ENCODE results near the gene OTUB2.

OTUB2 gene

DNA sequence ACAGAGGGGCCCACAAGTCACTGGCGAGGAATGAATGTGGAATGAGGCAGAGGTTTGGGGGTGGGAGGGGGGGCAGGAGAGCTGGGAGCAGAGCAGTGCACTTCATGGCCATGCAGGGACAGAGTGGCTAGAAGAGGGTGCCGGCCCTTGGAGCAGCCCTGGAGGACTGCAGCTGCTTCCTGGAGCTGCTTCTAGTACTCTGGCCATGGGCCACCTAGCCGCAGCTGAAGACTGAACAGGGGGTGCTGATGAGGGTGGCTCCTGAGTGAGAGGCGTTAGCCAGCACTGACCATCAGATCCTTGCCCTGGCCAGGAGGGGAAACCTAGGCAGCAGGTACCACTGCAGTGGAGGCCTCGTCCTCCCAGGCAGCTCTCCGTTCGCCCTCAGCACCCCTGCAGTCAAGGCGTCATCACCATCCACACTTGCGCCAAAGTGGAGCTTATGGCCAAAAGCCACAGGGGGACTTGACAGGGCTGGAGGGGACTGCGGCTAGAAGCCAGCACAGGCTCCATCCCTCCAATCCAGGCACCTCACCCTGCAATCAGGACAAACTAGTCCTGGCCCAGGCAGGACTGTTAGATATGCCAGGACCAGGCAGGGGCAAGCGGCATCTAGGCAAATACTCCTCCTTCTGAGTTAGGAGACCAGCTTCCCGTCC is 16.4 kb downstream of the OTUB2 start:
- no peak for DNase-seq

- no peak for DNase-seq
Measured at GRCh38 chr14:94043111-94043755, 17.1 kb downstream of the OTUB2 start.

DNA sequence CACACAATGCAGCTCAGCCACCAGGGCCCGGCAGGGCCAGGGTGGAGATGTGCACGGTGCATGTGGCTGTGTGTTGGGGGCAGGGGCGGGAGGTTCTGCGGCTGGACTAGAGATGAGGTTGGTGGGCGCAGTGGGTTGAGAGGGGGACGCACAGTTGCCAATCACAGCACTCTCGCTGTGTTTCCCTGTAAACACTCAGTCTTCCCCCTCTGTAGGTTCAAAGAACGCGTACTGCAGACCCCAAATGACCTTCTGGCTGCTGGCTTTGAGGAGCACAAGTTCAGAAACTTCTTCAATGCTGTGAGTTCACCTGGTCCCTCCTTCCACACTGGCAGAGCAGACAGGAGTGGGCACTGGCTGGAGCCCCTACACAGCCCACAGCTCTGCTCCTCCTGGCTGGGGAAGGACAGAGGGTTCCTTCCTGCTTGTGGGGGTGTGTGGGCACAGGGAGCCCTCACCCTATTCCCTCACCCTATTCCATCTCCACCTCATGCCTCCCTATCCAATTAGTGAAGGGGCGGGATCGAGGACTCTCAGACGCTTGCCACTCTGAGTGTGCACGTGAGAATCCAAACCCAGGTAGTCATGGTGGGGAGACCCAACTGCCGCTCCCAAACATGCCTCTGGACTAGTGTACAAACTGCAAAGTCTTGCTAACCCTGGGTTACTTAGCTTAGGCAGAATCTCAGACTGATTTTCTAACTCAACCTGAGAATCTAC is 17.8 kb downstream of the OTUB2 start:
- no peak for DNase-seq

GRCh38 chr14:94044476-94045091 is 18.4 kb downstream of the OTUB2 start:
- DNase-seq, result no peak

DNA sequence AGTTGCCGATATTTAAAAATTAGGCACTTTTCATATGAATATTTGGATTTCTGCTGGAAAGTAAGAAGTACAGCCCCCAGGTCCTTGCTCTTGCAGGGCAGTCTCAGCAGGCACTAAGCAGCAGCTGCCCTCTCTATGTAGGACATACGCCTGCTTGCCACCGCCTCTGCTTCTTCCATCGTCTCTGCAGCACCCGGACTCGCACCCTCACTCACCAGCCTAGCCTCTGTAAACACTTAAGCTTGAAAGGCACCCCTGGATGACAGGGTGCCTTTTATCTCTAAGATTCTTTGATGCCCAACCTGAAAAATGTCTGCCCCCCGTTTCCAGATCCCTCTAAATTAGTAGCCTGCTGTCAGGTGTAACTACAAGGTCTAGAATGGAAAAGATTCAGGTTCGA is 19.0 kb downstream of the OTUB2 start:
- DNase-seq, result no peak

DNA sequence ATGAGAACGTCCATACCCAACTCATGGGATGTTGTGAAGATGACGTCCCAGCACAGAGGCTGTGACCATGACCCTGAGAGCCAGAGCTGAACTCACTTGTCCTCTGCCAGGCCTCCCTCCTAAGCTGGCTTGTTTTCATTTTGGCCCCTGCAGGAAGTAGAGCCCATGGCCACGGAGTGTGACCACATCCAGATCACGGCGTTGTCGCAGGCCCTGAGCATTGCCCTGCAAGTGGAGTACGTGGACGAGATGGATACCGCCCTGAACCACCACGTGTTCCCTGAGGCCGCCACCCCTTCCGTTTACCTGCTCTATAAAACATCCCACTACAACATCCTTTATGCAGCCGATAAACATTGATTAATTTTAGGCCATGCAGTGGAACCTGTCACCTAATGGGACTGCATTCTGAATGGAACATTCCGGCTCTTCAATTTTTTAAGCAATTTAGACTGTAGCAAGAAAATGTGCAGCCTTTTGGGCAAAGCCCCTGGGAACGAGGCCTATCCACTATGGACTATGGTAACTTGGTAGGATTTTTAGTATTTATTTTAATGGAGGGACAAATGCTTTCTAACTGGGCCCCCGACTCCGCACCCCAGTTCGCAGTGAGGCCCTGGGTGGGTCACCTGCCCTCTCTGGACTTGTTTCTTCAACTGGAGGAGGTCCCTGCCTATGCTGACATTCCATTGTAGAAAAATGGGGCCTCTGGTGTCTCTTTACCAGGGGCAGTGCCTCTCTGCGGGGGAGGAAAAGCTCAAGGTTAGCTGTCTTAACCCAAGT is 19.6 kb downstream of the OTUB2 start:
- DNase-seq, result no peak

- no peak for DNase-seq
Measured at GRCh38 chr14:94046696-94047250, 20.6 kb downstream of the OTUB2 start.

GRCh38 chr14:94047581-94047980 is 21.4 kb downstream of the OTUB2 start:
- DNase-seq, result no peak

GRCh38 chr14:94048691-94049624 is 22.8 kb downstream of the OTUB2 start:
- peak in 2 of 3 experiments; percentile 86 to 98 for DNase-seq

DNA sequence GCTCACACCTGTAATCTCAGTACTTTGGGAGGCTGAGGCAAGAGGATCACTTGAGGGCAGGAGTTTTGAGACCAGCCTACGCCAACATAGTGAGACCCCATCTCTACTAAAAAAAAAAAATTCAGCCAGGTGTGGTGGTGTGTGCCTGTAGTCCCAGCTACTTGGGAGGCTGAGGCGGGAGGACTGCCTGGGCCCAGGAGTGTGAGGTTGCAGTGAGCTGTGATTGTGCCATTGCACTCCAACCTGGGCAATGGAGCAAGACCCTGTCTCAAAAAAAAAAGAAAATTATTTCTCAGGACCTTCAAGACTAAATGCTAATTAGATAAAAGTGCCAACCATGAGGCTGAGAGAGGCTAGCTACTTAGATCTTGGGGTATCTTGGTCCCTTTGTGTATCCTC is 23.5 kb downstream of the OTUB2 start:
- DNase-seq, result no peak

DNA sequence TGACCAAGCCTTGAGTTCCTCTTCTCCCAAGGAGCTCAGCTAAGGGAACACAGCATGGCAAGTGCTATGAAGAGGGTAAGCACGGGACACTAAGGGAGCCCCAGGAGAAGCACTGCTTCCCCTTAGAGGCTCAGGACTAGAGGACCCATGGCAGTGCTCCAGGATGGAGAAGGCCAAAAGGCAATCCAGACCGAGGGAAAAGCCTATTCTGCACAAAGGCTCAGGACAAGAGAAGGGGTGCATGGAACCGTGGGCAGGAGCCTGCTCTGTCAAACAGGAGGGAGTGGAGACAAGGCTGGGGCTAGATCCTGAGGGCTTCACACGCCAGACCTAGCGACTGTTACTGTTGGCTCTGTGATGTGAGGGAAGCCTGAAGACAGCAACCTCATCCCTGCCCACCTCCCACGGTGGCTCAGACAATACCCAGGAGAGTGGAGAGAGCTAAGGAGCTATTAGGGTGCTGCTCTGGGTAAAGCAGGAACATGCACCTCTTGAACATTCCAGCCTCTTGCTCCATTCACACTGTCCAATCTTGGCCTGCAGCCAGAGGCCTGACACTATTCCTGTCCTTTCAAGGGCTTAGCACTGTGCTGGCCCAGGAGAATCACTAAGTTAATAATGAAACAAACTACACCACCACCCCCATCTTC is 24.2 kb downstream of the OTUB2 start:
- DNase-seq, result peak in 1 of 3 experiments; percentile 23

- no peak for DNase-seq
Measured at GRCh38 chr14:94051115-94051514, 25.0 kb downstream of the OTUB2 start.

DNA sequence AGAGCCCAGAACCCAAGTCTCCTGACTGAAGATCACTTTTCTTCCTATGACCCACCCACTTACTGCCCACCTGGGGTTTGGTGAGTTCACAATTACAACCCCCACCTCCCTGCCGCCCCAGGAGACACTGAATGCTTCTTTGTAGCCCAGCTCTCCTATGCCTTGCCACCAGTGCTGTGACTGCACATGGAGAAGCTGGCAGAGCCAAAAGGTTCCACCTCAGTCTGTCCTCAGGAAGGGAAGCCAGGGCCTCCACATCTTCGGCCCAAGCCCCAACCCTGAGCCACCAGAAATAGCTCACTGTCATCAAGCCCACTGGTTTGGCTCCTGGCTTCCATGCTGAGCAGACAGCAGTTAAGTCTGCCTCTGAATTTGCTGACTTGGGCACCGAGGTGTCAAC is 25.6 kb downstream of the OTUB2 start:
- no peak for DNase-seq

DNA sequence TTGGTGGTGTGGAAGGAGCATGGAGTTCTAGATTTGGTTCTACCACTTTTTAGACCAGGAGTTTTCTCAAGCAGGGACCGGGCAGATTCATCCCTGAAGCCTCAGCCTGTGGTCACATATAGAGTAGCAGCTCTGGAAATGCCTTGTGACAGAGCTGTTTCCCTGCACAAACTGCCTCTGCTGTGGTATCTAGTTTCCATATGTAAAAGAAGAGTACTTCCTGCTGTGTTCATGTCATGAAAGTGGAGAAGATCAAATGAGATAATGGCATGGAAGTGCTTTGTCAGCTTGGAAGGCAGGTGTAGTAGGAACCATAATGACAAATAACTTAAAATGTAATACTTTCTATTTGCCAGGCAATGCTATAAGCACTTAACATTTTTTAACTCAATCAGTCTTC is 26.1 kb downstream of the OTUB2 start:
- DNase-seq, result peak in 1 of 3 experiments; percentile 66

DNA sequence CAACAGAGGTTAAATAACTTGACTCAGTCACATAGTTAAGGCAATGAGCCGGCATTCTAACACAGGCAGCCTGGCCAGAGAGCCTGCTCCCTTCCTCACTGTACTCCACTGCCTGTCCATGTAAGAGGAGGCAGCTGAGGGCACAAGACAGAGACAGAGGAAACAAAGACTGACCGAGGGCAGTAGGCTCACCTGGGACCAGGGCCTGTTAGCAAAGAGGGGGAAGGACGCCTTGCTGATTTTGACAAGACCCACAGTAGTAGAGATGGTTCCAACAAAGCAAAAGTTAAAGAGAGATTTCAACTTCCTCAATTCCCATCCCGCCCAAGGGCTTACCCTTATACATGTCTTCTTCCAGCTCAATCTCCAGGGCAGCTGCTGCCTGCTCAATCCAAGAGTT is 26.5 kb downstream of the OTUB2 start:
- no peak for DNase-seq

DNA sequence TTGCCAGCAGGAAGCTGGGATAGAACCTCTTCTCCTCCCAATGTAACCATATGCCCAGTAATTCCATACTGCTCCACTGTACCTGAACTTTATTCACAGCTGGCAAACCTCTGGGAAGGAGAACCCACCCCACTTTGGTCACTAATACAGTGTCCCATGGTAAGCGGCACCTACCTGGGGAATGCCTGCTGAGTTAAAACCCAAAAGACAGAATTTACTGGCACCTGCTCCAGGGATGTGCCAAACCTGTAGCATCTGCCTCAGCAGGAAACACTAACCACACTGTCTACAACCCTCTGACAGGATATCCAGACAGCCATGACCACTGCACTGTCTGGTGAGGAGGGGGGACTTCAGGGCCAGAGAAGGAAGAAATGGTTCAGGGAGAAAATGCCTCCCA is 28.3 kb downstream of the OTUB2 start:
- no peak for DNase-seq

DNA sequence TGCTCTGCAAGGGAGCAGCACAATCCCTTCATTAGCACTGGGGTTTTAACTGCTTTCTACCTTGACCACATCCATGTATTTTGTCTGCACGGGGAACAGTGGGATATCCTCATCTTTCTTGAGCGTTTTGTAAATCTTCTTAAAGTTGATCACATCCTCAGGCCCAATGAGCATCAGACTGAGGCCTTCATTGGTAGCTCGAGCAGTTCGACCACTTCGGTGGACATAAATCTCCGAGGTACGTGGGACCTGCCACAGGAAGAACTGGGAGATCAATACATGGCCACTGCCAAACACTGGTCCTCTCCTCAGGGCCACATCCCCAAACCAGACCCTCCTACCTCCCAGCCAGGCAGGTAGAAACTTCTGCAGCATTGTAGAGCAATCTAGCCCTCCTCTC is 28.8 kb downstream of the OTUB2 start:
- DNase-seq, result no peak

GRCh38 chr14:94056579-94057308 is 30.6 kb downstream of the OTUB2 start:
- DNase-seq, result no peak

GRCh38 chr14:94058128-94058673 is 32.1 kb downstream of the OTUB2 start:
- no peak for DNase-seq

DNA sequence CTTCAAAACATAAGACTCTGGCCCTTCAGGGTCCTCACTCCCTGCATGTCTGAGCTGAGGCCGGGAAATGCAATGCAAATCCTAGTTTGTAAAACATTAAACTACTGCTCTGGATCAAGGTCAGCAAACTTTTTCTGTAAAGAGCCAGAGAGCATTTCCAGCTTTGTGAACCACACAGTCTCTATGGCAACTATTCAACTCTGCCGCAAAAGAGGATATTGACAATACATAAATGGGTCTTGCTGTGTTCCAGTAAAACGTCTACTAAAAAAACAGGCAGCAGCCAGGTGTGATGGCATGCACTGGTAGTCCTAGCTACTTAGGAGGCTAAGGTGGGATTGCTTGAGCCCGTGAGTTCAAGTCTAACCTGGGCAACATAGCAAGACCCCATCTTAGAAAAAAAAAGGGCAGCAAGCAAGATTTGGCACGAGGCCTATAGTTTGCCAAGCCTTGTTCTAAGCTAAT is 32.6 kb downstream of the OTUB2 start:
- no peak for DNase-seq

Measured in NCI-H1417 (cell line).